OCI-LY7 (cell line): Measurements from ENCODE around the gene STAU1. TPM values are rescaled to one million over a fixed set of nuclear protein-coding genes. Genes with fewer than 3 reads are reported as not detected.

ENCODE experiments used
- BruUV-seq: library from RNA; stranded (reverse); fragments of 400-500 nt; replicated peaks from 2 replicates; lab custom pipeline; 2021; lab: Mats Ljungman, UMichigan
- CTCF ChIA-PET: fragments of 300-600 bp; sonication (Branson Sonifier 250); formaldehyde crosslinking; loops from one replicate; lab custom pipeline; 2022; ENCODE audit warnings: antibody characterized with exemption; ENCODE audit not compliant: unreplicated experiment; lab: Charles Lee
- POLR2A ChIA-PET: fragments of 300-600 bp; sonication (Branson Sonifier 250); formaldehyde crosslinking; loops from one replicate; lab custom pipeline; 2022; ENCODE audit warnings: antibody characterized with exemption; lab: Charles Lee
- DNase-seq: peaks from one replicate; pipeline ENCODE4 v3.0.0-alpha.2; 2015; ENCODE audit warnings: low spot score
- H2AFZ ChIP-seq: fragments of 200-600 bp; sonication (generic), shearing (Covaris generic); 2 replicates; pipeline ENCODE4 v1.6.1; 2014; ENCODE audit warnings: mild to moderate bottlenecking, antibody characterized with exemption, low read length, moderate library complexity
- H3K27ac ChIP-seq: fragments of 200-600 bp; sonication (generic); 2 replicates; pipeline ENCODE4 v1.5.1; 2014; ENCODE audit warnings: mixed run types, low read depth, mild to moderate bottlenecking, moderate library complexity, low read length, inconsistent platforms; ENCODE audit not compliant: poor library complexity, severe bottlenecking
- H3K36me3 ChIP-seq: fragments of 200-600 bp; sonication (generic); 2 replicates; pipeline ENCODE4 v1.6.1; 2014; ENCODE audit warnings: mild to moderate bottlenecking, antibody characterized with exemption, low read length, moderate library complexity, mixed read lengths; ENCODE audit not compliant: insufficient read depth
- H3K4me1 ChIP-seq: fragments of 200-600 bp; sonication (generic); 2 replicates; pipeline ENCODE4 v1.5.1; 2014; ENCODE audit warnings: mild to moderate bottlenecking, low read length; ENCODE audit not compliant: insufficient read depth, poor library complexity, severe bottlenecking
- H3K4me2 ChIP-seq: fragments of 200-600 bp; sonication (generic); 2 replicates; pipeline ENCODE4 v1.6.1; 2014; ENCODE audit warnings: mild to moderate bottlenecking, low read length
- H3K4me3 ChIP-seq: fragments of 200-600 bp; sonication (generic); 2 replicates; pipeline ENCODE4 v1.5.1; 2014; ENCODE audit warnings: mild to moderate bottlenecking, low read depth, low read length; ENCODE audit not compliant: poor library complexity, severe bottlenecking
- H3K79me2 ChIP-seq: fragments of 200-600 bp; sonication (generic); 2 replicates; pipeline ENCODE4 v1.6.1; 2016; ENCODE audit warnings: low read depth, mild to moderate bottlenecking, low read length, moderate library complexity, mixed read lengths; ENCODE audit not compliant: insufficient read depth
- H3K9me2 ChIP-seq: fragments of 200-600 bp; sonication (generic); 2 replicates; pipeline ENCODE4 v1.6.1; 2016; ENCODE audit warnings: mild to moderate bottlenecking, low read length, mixed read lengths; ENCODE audit not compliant: insufficient read depth
- H3K9me3 ChIP-seq: fragments of 200-600 bp; sonication (generic); 2 replicates; pipeline ENCODE4 v1.6.1; 2014; ENCODE audit warnings: mild to moderate bottlenecking, mixed run types, low read length, mixed read lengths
- H4K20me1 ChIP-seq: fragments of 200-600 bp; sonication (generic); 2 replicates; pipeline ENCODE4 v1.6.1; 2014; ENCODE audit warnings: mild to moderate bottlenecking, antibody characterized with exemption, low read length, moderate library complexity, mixed read lengths; ENCODE audit not compliant: insufficient read depth
- EZH2phosphoT487 ChIP-seq: fragments of 200-600 bp; sonication (generic); IDR thresholded peaks from 2 replicates; pipeline ENCODE4 v1.6.1; 2018; ENCODE audit warnings: low read depth, borderline replicate concordance, mild to moderate bottlenecking, mixed run types, antibody characterized with exemption, low read length, moderate library complexity, mixed read lengths
- intact Hi-C: fragments of 100-400 bp; cut with micrococcal nuclease; formaldehyde crosslinking; loops from one replicate; pipeline ENCODE4 v1.10.0; 2022; ENCODE audit not compliant: unreplicated experiment
- total RNA-seq, 2 experiments: library from RNA; depleted of rRNA in 1 of 2; stranded (reverse); fragments of >200 nt in 1 of 2; shearing (Covaris generic) in 1 of 2; gene quantifications; 2 replicates each; pipeline ENCODE4 v1.2.3, GENCODE V29; 2014 to 2022
- TF ChIP-seq, protein P1 (sequence below): fragments of 200-600 bp; sonication (generic); conservative IDR thresholded peaks from 2 replicates; pipeline ENCODE4 v1.5.1; 2014; ENCODE audit warnings: mild to moderate bottlenecking, antibody characterized with exemption, low read length, moderate library complexity, mixed read lengths

The STAU1 gene
- total RNA-seq, 2 experiments from 2014 or later: 36.8 to 66.8 TPM

DNA sequence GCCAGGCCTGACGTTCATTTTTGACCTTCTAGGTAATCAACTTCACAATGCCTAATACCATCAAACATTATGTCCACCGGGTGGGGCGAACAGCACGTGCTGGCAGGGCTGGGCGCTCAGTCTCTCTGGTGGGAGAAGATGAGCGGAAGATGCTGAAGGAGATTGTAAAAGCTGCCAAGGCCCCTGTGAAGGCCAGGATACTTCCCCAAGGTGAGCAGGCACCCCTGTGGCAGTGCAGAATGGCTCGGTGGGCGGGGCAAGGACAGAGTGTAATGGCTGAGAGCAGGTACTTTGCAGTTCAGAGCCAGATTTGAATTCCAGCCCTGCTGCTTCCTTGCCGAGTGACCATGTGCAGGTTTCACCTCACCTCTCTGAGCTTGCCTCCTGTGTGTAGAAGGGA, 48.2 kb upstream of the STAU1 start:
- Histone ChIP-seq H3K79me2 (no peaks in the 10 kb centered on the region), H3K9me3 (no peaks in the 10 kb centered on the region), H2AFZ (no peak overlapping the region), H3K4me1 (no peaks in the 10 kb centered on the region), H3K4me2 (no peak overlapping the region), H3K36me3 (peaks cover 92% of the 10 kb centered on the region), H3K9me2 (no peaks in the 10 kb centered on the region), H3K27ac (no peak overlapping the region), H4K20me1 (no peaks in the 10 kb centered on the region), H3K4me3 (no peak overlapping the region)
- BruUV-seq: no TSS peak
- DNase-seq: no peak
- TF ChIP-seq EZH2phosphoT487: no peak
- TF ChIP-seq, protein P1, sequence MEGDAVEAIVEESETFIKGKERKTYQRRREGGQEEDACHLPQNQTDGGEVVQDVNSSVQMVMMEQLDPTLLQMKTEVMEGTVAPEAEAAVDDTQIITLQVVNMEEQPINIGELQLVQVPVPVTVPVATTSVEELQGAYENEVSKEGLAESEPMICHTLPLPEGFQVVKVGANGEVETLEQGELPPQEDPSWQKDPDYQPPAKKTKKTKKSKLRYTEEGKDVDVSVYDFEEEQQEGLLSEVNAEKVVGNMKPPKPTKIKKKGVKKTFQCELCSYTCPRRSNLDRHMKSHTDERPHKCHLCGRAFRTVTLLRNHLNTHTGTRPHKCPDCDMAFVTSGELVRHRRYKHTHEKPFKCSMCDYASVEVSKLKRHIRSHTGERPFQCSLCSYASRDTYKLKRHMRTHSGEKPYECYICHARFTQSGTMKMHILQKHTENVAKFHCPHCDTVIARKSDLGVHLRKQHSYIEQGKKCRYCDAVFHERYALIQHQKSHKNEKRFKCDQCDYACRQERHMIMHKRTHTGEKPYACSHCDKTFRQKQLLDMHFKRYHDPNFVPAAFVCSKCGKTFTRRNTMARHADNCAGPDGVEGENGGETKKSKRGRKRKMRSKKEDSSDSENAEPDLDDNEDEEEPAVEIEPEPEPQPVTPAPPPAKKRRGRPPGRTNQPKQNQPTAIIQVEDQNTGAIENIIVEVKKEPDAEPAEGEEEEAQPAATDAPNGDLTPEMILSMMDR: no peak
- ChIA-PET POLR2A (interaction anchor here (0.6 kb wide), 1 partner anchor 1805 kb away, joined by 3 read pairs; no protein-coding TSS in a partner anchor), CTCF (interaction anchor here (1.4 kb wide), 1 partner anchor 31 kb away, joined by 3 read pairs; no protein-coding TSS in a partner anchor)
- intact Hi-C loops: no loop called here

DNA sequence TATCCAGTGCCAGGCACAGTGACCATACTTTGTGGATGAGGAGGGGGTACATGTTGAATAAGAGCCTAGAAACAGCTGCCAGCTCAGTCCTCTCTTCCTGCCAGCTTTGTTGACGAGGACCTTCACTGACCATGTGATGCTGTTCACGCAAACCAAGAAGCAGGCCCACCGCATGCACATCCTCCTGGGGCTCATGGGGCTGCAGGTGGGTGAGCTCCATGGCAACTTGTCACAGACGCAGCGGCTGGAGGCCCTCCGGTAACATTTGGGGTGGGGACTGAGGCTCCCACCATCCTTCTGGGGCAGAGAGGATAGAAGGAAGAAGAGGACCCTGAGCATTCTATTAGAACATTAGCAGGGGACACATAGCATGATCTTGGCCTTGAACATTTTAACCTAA, 46.7 kb upstream of the STAU1 start:
- H3K4me2 ChIP-seq: no peak overlapping the region
- H3K27ac ChIP-seq: no peak overlapping the region
- POLR2A ChIA-PET: no interaction called here
- no peak for DNase-seq
- H3K9me3 ChIP-seq: no peaks in the 10 kb centered on the region
- TF ChIP-seq, protein P1: no peak
- no peak for TF ChIP-seq EZH2phosphoT487
- H3K79me2 ChIP-seq: no peaks in the 10 kb centered on the region
- no peak overlapping the region for H2AFZ ChIP-seq
- intact Hi-C loops: no loop called here
- no peaks in the 10 kb centered on the region for H3K9me2 ChIP-seq
- peaks cover 6% of the 10 kb centered on the region for H3K4me1 ChIP-seq
- CTCF ChIA-PET: no interaction called here
- H4K20me1 ChIP-seq: no peaks in the 10 kb centered on the region
- BruUV-seq: no TSS peak
- peaks cover 92% of the 10 kb centered on the region for H3K36me3 ChIP-seq
- H3K4me3 ChIP-seq: no peak overlapping the region

DNA sequence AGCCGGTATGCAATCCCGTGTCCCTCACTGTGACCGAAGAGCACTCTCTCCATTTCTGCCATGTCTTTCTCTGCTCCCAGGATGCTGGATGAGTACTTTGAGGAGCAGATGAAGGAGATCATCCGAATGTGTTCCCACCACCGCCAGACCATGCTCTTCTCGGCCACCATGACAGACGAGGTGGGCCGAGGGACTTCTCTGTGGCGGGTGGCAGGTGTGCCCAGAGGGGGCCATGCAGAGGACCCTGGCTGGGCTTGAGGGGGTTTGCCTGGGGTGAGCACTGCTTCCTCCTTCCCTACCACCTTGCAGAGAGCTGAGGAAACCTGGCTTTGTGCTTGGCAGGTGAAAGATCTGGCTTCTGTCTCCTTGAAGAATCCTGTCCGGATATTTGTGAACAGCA, 45.1 kb upstream of the STAU1 start:
- Histone ChIP-seq H4K20me1 (no peaks in the 10 kb centered on the region), H3K27ac (no peak overlapping the region), H3K4me2 (no peak overlapping the region), H3K36me3 (peaks cover 92% of the 10 kb centered on the region), H3K9me3 (no peaks in the 10 kb centered on the region), H2AFZ (no peak overlapping the region), H3K79me2 (no peaks in the 10 kb centered on the region), H3K4me3 (no peak overlapping the region), H3K4me1 (peaks cover 6% of the 10 kb centered on the region), H3K9me2 (no peaks in the 10 kb centered on the region)
- intact Hi-C loops: no loop called here
- TF ChIP-seq, protein P1: no peak
- TF ChIP-seq EZH2phosphoT487: no peak
- ChIA-PET CTCF (no interaction called here), POLR2A (no interaction called here)
- no peak for DNase-seq
- no TSS peak for BruUV-seq
